Measurements from ENCODE around the gene LRTM2. TPM values are rescaled to one million over a fixed set of nuclear protein-coding genes. Genes with fewer than 3 reads are reported as not detected.

Gene LRTM2
- total RNA-seq, 4 donors from 2014 or later = not detected

- no peaks in the 10 kb centered on the region for H3K9me3 ChIP-seq
- H3K4me1 ChIP-seq = no peaks in the 10 kb centered on the region
- TF ChIP-seq EP300 (IDR thresholded peaks at IDR 0.05; ENCODE audit: low read depth) = no peak
- no peak for TF ChIP-seq POLR2A (IDR thresholded peaks at IDR 0.05)
- TF ChIP-seq CTCF (IDR thresholded peaks at IDR 0.05) = no peak
- TF ChIP-seq POLR2AphosphoS5 (IDR thresholded peaks at IDR 0.05) = no peak
- H3K4me3 ChIP-seq = no peak overlapping the region
- no peak for DNase-seq
- no peaks in the 10 kb centered on the region for H3K36me3 ChIP-seq
- H3K27ac ChIP-seq = no peak overlapping the region
- in situ Hi-C loops (cut with MboI; ENCODE audit: low pct_ligation_motif_present in 1 of 4, low pct_unique_long_range_greater_than_20kb in 1 of 4, low sequenced_read_pairs in 3 of 4) = no loop called here
- H3K27me3 ChIP-seq = no peaks in the 10 kb centered on the region
- 90 to 100% methylated on average over 5 of the region's 5 CpGs for WGBS, 2 donors (ENCODE audit: low coverage in 1 of 2)
- intact Hi-C loops (cut with DNase I; ENCODE audit: low total_unique reads) = no loop called here
Measured at GRCh38 chr12:1885082-1885596, 64.8 kb downstream of the LRTM2 start.

- in situ Hi-C loops (cut with MboI; ENCODE audit: low pct_ligation_motif_present in 1 of 4, low pct_unique_long_range_greater_than_20kb in 1 of 4, low sequenced_read_pairs in 3 of 4) = no loop called here
- 68 to 82% methylated on average over 3 to 13 of the region's 13 CpGs for WGBS, 2 donors (ENCODE audit: low coverage in 1 of 2)
- no peaks in the 10 kb centered on the region for H3K36me3 ChIP-seq
- DNase-seq = no peak
- H3K4me3 ChIP-seq = no peak overlapping the region
- no peaks in the 10 kb centered on the region for H3K9me3 ChIP-seq
- no peak overlapping the region for H3K27ac ChIP-seq
- H3K27me3 ChIP-seq = no peaks in the 10 kb centered on the region
- intact Hi-C loops (cut with DNase I; ENCODE audit: low total_unique reads) = no loop called here
- TF ChIP-seq CTCF (IDR thresholded peaks at IDR 0.05) = no peak
- no peaks in the 10 kb centered on the region for H3K4me1 ChIP-seq
Measured at GRCh38 chr12:1885599-1886245, 65.4 kb downstream of the LRTM2 start.

Other genes with a start within 250 kb of the LRTM2 start
- 10 to 100 TPM; 15.5 to 44.4 (median 28.0) TPM for gene FBXL14, start 226.0 kb upstream of the LRTM2 start, total RNA-seq
- 1 to 10 TPM in 2 of 4 donors, under 1 TPM in 1, not detected in 1; 0.80 to 3.5 (median 3.5) TPM for gene WNT5B, start 191.3 kb upstream of the LRTM2 start, total RNA-seq
- gene ADIPOR2, start 129.5 kb upstream of the LRTM2 start, total RNA-seq = 10 to 100 TPM; 27.9 to 74.2 (median 52.1) TPM
- gene CACNA2D4, start 98.1 kb downstream of the LRTM2 start, total RNA-seq = 10 to 100 TPM in 1 of 4 donors, 1 to 10 TPM in 2, not detected in 1; 6.5 to 22.8 (median 7.2) TPM
- gene DCP1B, start 183.9 kb downstream of the LRTM2 start, total RNA-seq = 10 to 100 TPM; 17.3 to 26.2 (median 20.6) TPM
- 10 to 100 TPM; 18.8 to 35.2 (median 24.8) TPM for gene CACNA1C, start 232.4 kb downstream of the LRTM2 start, total RNA-seq

All from transverse colon (tissue), 4 donors.